Measurements from ENCODE around the gene IL17RB. TPM values are rescaled to one million over a fixed set of nuclear protein-coding genes. Genes with fewer than 3 reads are reported as not detected.

The IL17RB gene
- total and polyA plus RNA-seq, 11 donors, result 0.09 to 1.5 (median 0.61) TPM; not detected in 1

DNA sequence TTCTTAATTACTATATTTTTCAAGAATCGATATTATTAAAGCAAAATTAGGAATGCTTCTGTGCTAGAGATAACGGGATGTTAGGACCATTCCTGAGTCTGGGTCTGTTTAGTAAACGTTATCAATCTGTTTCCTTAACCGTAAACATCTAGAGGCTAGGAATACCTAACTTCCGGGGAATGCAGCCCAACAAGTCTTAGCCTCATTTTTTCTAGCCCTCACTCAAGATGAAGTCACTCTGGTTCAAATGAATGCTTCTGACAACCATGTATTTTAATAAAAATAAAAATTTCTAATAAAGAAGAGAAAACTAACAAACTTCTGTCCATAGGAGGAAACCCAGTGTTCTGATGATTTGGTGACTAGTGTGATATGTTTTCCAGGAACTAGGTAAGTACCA lies 56.3 kb downstream of the IL17RB start:
- Histone ChIP-seq H3K36me3 (no peaks in the 10 kb centered on the region), H3K4me1 (peaks cover 0 to 7% (median 0%) of the 10 kb centered on the region in 12 donors), H3K9me3 (peaks cover 0 to 6% (median 0%) of the 10 kb centered on the region in 12 donors), H3K4me3 (no peak overlapping the region), H3K27me3 (peaks cover 0 to 33% (median under 1%) of the 10 kb centered on the region in 9 donors), H3K27ac (no peak overlapping the region)
- no peak for TF ChIP-seq POLR2A (IDR thresholded peaks at IDR 0.05)
- TF ChIP-seq, protein P1, sequence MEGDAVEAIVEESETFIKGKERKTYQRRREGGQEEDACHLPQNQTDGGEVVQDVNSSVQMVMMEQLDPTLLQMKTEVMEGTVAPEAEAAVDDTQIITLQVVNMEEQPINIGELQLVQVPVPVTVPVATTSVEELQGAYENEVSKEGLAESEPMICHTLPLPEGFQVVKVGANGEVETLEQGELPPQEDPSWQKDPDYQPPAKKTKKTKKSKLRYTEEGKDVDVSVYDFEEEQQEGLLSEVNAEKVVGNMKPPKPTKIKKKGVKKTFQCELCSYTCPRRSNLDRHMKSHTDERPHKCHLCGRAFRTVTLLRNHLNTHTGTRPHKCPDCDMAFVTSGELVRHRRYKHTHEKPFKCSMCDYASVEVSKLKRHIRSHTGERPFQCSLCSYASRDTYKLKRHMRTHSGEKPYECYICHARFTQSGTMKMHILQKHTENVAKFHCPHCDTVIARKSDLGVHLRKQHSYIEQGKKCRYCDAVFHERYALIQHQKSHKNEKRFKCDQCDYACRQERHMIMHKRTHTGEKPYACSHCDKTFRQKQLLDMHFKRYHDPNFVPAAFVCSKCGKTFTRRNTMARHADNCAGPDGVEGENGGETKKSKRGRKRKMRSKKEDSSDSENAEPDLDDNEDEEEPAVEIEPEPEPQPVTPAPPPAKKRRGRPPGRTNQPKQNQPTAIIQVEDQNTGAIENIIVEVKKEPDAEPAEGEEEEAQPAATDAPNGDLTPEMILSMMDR (IDR thresholded peaks at IDR 0.05), result no peak
- intact Hi-C loops (cut with DNase I), result no loop called here
- ATAC-seq, result no peak
- WGBS, 4 donors, result 76 to 78% (median 77%) methylated on average over 5 of the region's 5 CpGs
- DNase-seq, result no peak

- no peak for TF ChIP-seq POLR2A (IDR thresholded peaks at IDR 0.05)
- TF ChIP-seq, protein P1 (IDR thresholded peaks at IDR 0.05), result no peak
- intact Hi-C loops (cut with DNase I), result no loop called here
- WGBS, 4 donors, result 84 to 89% (median 86%) methylated on average over 8 of the region's 8 CpGs
Observed at GRCh38 chr3:53913401-53913800, 67.0 kb downstream of the IL17RB start.

More at GRCh38 chr3:53913401-53913800, 67.0 kb downstream of the IL17RB start:
- Histone ChIP-seq H3K27ac (no peak overlapping the region), H3K4me3 (no peak overlapping the region), H3K9me3 (peaks cover 0 to 9% (median 0%) of the 10 kb centered on the region in 12 donors), H3K36me3 (no peaks in the 10 kb centered on the region), H3K4me1 (no peaks in the 10 kb centered on the region), H3K27me3 (peaks cover 0 to 19% (median 0%) of the 10 kb centered on the region in 9 donors)
- no peak for DNase-seq
- ATAC-seq, result no peak

Other genes with a start within 250 kb of the IL17RB start
- gene CHDH, start 149 bp upstream of the IL17RB start, total RNA-seq, result 10 to 100 TPM in 2 of 9 donors, 1 to 10 TPM in 6, under 1 TPM in 1; 0.99 to 13.2 (median 5.8) TPM
- 1 to 10 TPM in 1 of 2 donors, under 1 TPM in 1; 0.69 to 1.6 TPM for gene CHDH, start 149 bp upstream of the IL17RB start, polyA plus RNA-seq
- gene ACTR8, start 35.6 kb downstream of the IL17RB start, total RNA-seq, result 10 to 100 TPM; 19.3 to 48.2 (median 32.4) TPM
- 10 to 100 TPM; 12.0 to 19.5 TPM for gene ACTR8, start 35.6 kb downstream of the IL17RB start, polyA plus RNA-seq
- 100 to 1,000 TPM in 4 of 9 donors, 10 to 100 TPM in 5; 65.7 to 173 (median 81.5) TPM for gene SELENOK, start 45.3 kb downstream of the IL17RB start, total RNA-seq
- 100 to 1,000 TPM; 194 to 242 TPM for gene SELENOK, start 45.3 kb downstream of the IL17RB start, polyA plus RNA-seq